ENCODE data around the gene FBXL13.

GRCh38 chr7:102823390-102824119, 251.0 kb downstream of the FBXL13 start:
- no peak for TF ChIP-seq CTCF (conservative IDR thresholded peaks at IDR 0.05; ENCODE audit: low read depth in 2 of 2)
- TF ChIP-seq ZNF331 (CRISPR knock-in tag; IDR thresholded peaks at IDR 0.05; ENCODE audit: low read depth): no peak

All from GM23338 (cell line).